Measurements from ENCODE around the gene ARGLU1.

The ARGLU1 gene

GRCh38 chr13:106575896-106576295, 8.0 kb upstream of the ARGLU1 start:
- no peak overlapping the region for H3K4me3 ChIP-seq (ENCODE audit: low read depth, low read length)
- no peak overlapping the region for H4K91ac ChIP-seq (ENCODE audit: low read depth, low read length)
- DNase-seq: no peak
- no peak overlapping the region for H2AK5ac ChIP-seq (ENCODE audit: low read length)
- H3K9ac ChIP-seq (ENCODE audit: low read length): no peak overlapping the region
- H3K79me2 ChIP-seq (ENCODE audit: control insufficient read depth, insufficient read depth, low read length, poor library complexity): no peaks in the 10 kb centered on the region
- peaks cover 2% of the 10 kb centered on the region for H3K9me3 ChIP-seq (ENCODE audit: insufficient read depth, low read depth, low read length)
- no peak overlapping the region for H3K4ac ChIP-seq (ENCODE audit: low read depth, low read length)
- H3K18ac ChIP-seq (ENCODE audit: low read length): no peak overlapping the region
- no peaks in the 10 kb centered on the region for H3K4me1 ChIP-seq (ENCODE audit: control insufficient read depth in 1 of 2, insufficient read depth in 2 of 2, low read length in 2 of 2)
- no peak overlapping the region for H3K23ac ChIP-seq (ENCODE audit: low read length)
- no peaks in the 10 kb centered on the region for H3K27me3 ChIP-seq (ENCODE audit: insufficient read depth, low read length)
- H2BK120ac ChIP-seq (ENCODE audit: insufficient read depth, low read length, poor library complexity): no peak overlapping the region
- no peak overlapping the region for H3K14ac ChIP-seq (ENCODE audit: low read length)
- H4K12ac ChIP-seq (ENCODE audit: low read depth, low read length): no peak overlapping the region
- H2AFZ ChIP-seq (ENCODE audit: insufficient read depth, low read length, poor library complexity): no peak overlapping the region
- no peak overlapping the region for H2BK5ac ChIP-seq (ENCODE audit: low read depth, low read length, poor library complexity)
- H3K4me2 ChIP-seq (ENCODE audit: low read length): no peak overlapping the region
- no peaks in the 10 kb centered on the region for H3K79me1 ChIP-seq (ENCODE audit: low read length)
- no peak overlapping the region for H3K27ac ChIP-seq (ENCODE audit: low read depth, low read length)
- no peaks in the 10 kb centered on the region for H3K36me3 ChIP-seq (ENCODE audit: control insufficient read depth in 1 of 2, insufficient read depth in 2 of 2, low read length in 2 of 2)
- no peak overlapping the region for H4K8ac ChIP-seq (ENCODE audit: low read depth, low read length)
- H2BK12ac ChIP-seq (ENCODE audit: low read length): no peak overlapping the region

DNA sequence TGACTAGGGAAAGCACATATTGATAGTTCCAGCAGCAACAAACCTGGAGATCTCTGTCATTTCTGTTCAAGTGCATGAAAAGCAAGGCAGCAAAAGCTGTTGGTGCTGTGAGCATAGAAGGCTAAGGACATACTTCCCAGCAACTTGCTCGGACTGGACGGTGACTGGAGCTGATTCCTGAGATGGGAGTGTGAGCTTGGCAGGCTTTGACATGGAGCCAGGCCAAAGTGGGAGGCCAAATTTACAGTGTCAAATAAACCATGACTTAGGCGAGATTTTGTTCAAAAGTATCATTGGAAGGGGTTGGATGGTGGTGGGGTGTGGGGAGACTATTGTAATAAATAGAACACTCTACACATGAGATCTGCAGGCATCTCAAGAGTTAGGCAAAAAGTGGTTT, 5.9 kb upstream of the ARGLU1 start:
- Histone ChIP-seq H2BK5ac (ENCODE audit: low read depth, low read length, poor library complexity) (no peak overlapping the region), H4K12ac (ENCODE audit: low read depth, low read length) (no peak overlapping the region), H2AFZ (ENCODE audit: insufficient read depth, low read length, poor library complexity) (no peak overlapping the region), H3K79me2 (ENCODE audit: control insufficient read depth, insufficient read depth, low read length, poor library complexity) (no peaks in the 10 kb centered on the region), H3K9me3 (ENCODE audit: insufficient read depth, low read depth, low read length) (peaks cover under 1% of the 10 kb centered on the region), H3K4ac (ENCODE audit: low read depth, low read length) (no peak overlapping the region), H3K79me1 (ENCODE audit: low read length) (no peaks in the 10 kb centered on the region), H3K36me3 (ENCODE audit: control insufficient read depth in 1 of 2, insufficient read depth in 2 of 2, low read length in 2 of 2) (no peaks in the 10 kb centered on the region), H3K18ac (ENCODE audit: low read length) (no peak overlapping the region), H3K4me3 (ENCODE audit: low read depth, low read length) (no peak overlapping the region), H3K27ac (ENCODE audit: low read depth, low read length) (no peak overlapping the region), H3K23ac (ENCODE audit: low read length) (no peak overlapping the region), H2BK120ac (ENCODE audit: insufficient read depth, low read length, poor library complexity) (no peak overlapping the region), H4K8ac (ENCODE audit: low read depth, low read length) (no peak overlapping the region), H3K4me1 (ENCODE audit: control insufficient read depth in 1 of 2, insufficient read depth in 2 of 2, low read length in 2 of 2) (no peaks in the 10 kb centered on the region), H3K27me3 (ENCODE audit: insufficient read depth, low read length) (no peaks in the 10 kb centered on the region), H2AK5ac (ENCODE audit: low read length) (no peak overlapping the region), H2BK12ac (ENCODE audit: low read length) (no peak overlapping the region), H4K91ac (ENCODE audit: low read depth, low read length) (no peak overlapping the region), H3K9ac (ENCODE audit: low read length) (no peak overlapping the region), H3K14ac (ENCODE audit: low read length) (no peak overlapping the region), H3K4me2 (ENCODE audit: low read length) (no peak overlapping the region)
- WGBS (ENCODE audit: extremely low coverage, insufficient coverage, insufficient read length): no CpG with 5 or more reads among the region's 3 CpGs
- DNase-seq: no peak

DNA sequence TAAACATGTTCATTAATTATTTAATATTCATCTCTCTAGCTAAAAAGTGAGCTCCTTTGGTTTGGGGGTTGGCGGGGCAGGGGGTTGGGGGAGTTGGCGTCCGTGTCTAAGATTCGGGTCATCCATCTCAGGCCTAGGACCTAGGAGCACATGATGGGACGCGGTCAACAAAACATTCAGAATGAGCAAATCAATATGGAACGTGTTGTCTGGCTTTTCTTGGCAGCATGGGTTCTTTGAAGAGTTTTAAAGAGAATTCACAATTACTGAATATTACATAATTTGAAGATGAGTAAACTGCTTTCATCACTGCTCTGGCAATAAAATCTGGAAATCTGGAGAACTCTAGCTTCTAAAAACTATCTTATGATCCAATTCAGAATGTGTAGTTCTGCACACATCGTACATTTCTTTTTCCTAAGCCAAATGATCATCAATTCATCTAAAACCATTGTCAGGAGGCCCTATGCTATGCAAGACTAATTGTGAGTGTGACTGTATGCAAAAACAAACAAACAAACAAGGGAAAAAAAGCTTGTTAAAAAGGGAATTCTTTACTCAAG, 5.4 kb upstream of the ARGLU1 start:
- Histone ChIP-seq H2BK12ac (ENCODE audit: low read length) (no peak overlapping the region), H3K79me1 (ENCODE audit: low read length) (no peaks in the 10 kb centered on the region), H3K27ac (ENCODE audit: low read depth, low read length) (no peak overlapping the region), H3K79me2 (ENCODE audit: control insufficient read depth, insufficient read depth, low read length, poor library complexity) (no peaks in the 10 kb centered on the region), H3K23ac (ENCODE audit: low read length) (no peak overlapping the region), H3K27me3 (ENCODE audit: insufficient read depth, low read length) (no peaks in the 10 kb centered on the region), H3K36me3 (ENCODE audit: control insufficient read depth in 1 of 2, insufficient read depth in 2 of 2, low read length in 2 of 2) (no peaks in the 10 kb centered on the region), H2BK120ac (ENCODE audit: insufficient read depth, low read length, poor library complexity) (no peak overlapping the region), H4K8ac (ENCODE audit: low read depth, low read length) (no peak overlapping the region), H2BK5ac (ENCODE audit: low read depth, low read length, poor library complexity) (no peak overlapping the region), H3K14ac (ENCODE audit: low read length) (no peak overlapping the region), H2AK5ac (ENCODE audit: low read length) (no peak overlapping the region), H3K9me3 (ENCODE audit: insufficient read depth, low read depth, low read length) (no peaks in the 10 kb centered on the region), H3K18ac (ENCODE audit: low read length) (no peak overlapping the region), H3K4ac (ENCODE audit: low read depth, low read length) (no peak overlapping the region), H3K4me1 (ENCODE audit: control insufficient read depth in 1 of 2, insufficient read depth in 2 of 2, low read length in 2 of 2) (no peaks in the 10 kb centered on the region), H3K4me3 (ENCODE audit: low read depth, low read length) (no peak overlapping the region), H3K9ac (ENCODE audit: low read length) (no peak overlapping the region), H4K91ac (ENCODE audit: low read depth, low read length) (no peak overlapping the region), H4K12ac (ENCODE audit: low read depth, low read length) (no peak overlapping the region), H3K4me2 (ENCODE audit: low read length) (no peak overlapping the region), H2AFZ (ENCODE audit: insufficient read depth, low read length, poor library complexity) (no peak overlapping the region)
- no peak for DNase-seq
- no CpG with 5 or more reads among the region's 8 CpGs for WGBS (ENCODE audit: extremely low coverage, insufficient coverage, insufficient read length)

DNA sequence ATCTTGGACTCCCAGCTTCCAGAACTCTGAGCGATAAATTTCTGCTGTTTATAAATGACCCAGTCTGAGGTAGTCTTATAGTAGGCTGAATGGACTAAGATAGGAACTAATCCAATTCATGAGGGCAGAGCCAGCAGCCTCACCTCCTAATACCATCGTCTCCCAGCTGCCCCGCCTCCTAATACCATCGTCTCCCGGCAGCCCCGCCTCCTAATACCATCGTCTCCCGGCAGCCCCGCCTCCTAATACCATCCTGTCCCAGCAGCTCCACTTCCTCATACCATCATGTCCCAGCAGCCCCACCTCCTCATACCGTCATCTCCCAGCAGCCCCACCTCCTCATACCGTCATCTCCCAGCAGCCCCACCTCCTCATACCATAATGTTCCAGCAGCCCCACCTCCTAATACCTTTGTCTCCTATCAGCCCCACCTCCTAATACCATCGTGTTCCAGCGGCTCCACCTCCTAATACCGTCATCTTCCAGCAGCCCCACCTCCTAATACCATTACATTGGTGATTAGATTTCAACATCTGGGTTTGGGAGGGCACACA, 2.4 kb upstream of the ARGLU1 start:
- Histone ChIP-seq H2AK5ac (ENCODE audit: low read length) (no peak overlapping the region), H3K36me3 (ENCODE audit: control insufficient read depth in 1 of 2, insufficient read depth in 2 of 2, low read length in 2 of 2) (no peaks in the 10 kb centered on the region), H3K79me2 (ENCODE audit: control insufficient read depth, insufficient read depth, low read length, poor library complexity) (peaks cover 11% of the 10 kb centered on the region), H2BK5ac (ENCODE audit: low read depth, low read length, poor library complexity) (no peak overlapping the region), H3K4me2 (ENCODE audit: low read length) (peak overlapping the region; percentile 44), H3K27ac (ENCODE audit: low read depth, low read length) (no peak overlapping the region), H3K4me3 (ENCODE audit: low read depth, low read length) (no peak overlapping the region), H2BK120ac (ENCODE audit: insufficient read depth, low read length, poor library complexity) (no peak overlapping the region), H2AFZ (ENCODE audit: insufficient read depth, low read length, poor library complexity) (peak overlapping the region; percentile 87), H3K79me1 (ENCODE audit: low read length) (peaks cover 7% of the 10 kb centered on the region), H2BK12ac (ENCODE audit: low read length) (no peak overlapping the region), H3K27me3 (ENCODE audit: insufficient read depth, low read length) (no peaks in the 10 kb centered on the region), H3K23ac (ENCODE audit: low read length) (no peak overlapping the region), H4K12ac (ENCODE audit: low read depth, low read length) (no peak overlapping the region), H4K91ac (ENCODE audit: low read depth, low read length) (no peak overlapping the region), H3K4me1 (ENCODE audit: control insufficient read depth in 1 of 2, insufficient read depth in 2 of 2, low read length in 2 of 2) (no peaks in the 10 kb centered on the region), H3K4ac (ENCODE audit: low read depth, low read length) (no peak overlapping the region), H3K9ac (ENCODE audit: low read length) (no peak overlapping the region), H3K9me3 (ENCODE audit: insufficient read depth, low read depth, low read length) (no peaks in the 10 kb centered on the region), H3K18ac (ENCODE audit: low read length) (no peak overlapping the region), H4K8ac (ENCODE audit: low read depth, low read length) (peak overlapping the region; percentile 35), H3K14ac (ENCODE audit: low read length) (no peak overlapping the region)
- WGBS (ENCODE audit: extremely low coverage, insufficient coverage, insufficient read length): no CpG with 5 or more reads among the region's 14 CpGs
- DNase-seq: peak; percentile 88 to 91

Data from trophoblast cell (in vitro differentiated cells and primary cell).